SU-DHL-6 (cell line): ENCODE measurements around the gene KCNF1.

Experiments used
- EZH2phosphoT487 ChIP-seq: fragments of 200-600 bp; sonication (generic), shearing (Covaris generic); conservative IDR thresholded peaks from 2 replicates; pipeline ENCODE4 v1.6.1; 2018; ENCODE audit warnings: mild to moderate bottlenecking, antibody characterized with exemption, low read length, moderate library complexity, mixed read lengths
- TF ChIP-seq, protein P1 (sequence below): fragments of 200-600 bp; sonication (generic); IDR thresholded peaks from one replicate; pipeline ENCODE4 v1.5.1; 2017; ENCODE audit warnings: antibody characterized with exemption, mild to moderate bottlenecking, low read length, moderate library complexity; ENCODE audit not compliant: insufficient read depth, poor library complexity, severe bottlenecking

DNA sequence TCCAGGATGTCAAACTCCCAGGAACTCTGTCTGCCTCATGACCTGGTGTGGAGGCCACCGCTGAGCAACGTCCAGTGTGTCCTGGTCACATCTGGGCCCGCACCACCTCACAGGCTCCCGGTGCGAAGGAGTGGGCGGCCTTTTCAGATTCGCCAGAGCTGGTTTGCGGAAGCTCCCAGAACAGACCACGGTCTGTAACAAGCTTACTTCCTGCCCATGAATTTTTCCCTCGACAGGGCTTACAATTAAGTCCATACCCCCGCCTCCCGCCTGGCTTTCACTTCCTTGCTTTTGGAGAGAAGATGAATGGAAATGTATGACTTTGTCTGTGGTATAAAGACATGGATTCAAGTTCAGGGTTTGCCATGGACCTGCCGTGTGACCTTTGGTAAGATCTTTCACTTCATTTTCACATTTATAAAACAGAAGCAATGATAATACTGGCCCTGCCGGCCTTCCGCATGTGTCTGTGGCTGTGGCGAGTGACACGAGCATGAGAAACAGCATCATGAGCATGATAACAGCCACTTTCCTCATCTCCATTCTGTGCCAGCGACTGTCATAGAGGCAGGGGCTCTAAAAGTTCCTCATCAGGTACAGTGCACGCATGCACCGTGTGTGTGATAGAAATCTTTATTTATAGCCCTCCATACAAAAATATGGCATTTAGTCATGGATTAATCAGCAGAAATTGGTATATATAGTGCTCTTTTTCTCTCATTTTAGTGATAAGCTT lies 31.0 kb upstream of the KCNF1 start:
- TF ChIP-seq, protein P1, sequence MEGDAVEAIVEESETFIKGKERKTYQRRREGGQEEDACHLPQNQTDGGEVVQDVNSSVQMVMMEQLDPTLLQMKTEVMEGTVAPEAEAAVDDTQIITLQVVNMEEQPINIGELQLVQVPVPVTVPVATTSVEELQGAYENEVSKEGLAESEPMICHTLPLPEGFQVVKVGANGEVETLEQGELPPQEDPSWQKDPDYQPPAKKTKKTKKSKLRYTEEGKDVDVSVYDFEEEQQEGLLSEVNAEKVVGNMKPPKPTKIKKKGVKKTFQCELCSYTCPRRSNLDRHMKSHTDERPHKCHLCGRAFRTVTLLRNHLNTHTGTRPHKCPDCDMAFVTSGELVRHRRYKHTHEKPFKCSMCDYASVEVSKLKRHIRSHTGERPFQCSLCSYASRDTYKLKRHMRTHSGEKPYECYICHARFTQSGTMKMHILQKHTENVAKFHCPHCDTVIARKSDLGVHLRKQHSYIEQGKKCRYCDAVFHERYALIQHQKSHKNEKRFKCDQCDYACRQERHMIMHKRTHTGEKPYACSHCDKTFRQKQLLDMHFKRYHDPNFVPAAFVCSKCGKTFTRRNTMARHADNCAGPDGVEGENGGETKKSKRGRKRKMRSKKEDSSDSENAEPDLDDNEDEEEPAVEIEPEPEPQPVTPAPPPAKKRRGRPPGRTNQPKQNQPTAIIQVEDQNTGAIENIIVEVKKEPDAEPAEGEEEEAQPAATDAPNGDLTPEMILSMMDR: no peak
- TF ChIP-seq EZH2phosphoT487: no peak
